Measurements from ENCODE around the gene AKNA. TPM values are rescaled to one million over a fixed set of nuclear protein-coding genes. Genes with fewer than 3 reads are reported as not detected.

Gene AKNA
- polyA plus RNA-seq, 1 of the 3 experiments (the other 2 are of a cell fraction) = 0.84 TPM

- no peak for DNase-seq
- Histone ChIP-seq H3K4me1 (ENCODE audit: control insufficient read depth in 1 of 2, insufficient read depth in 2 of 2, low read depth in 1 of 2, low read length in 1 of 2) (peaks cover under 1 to 26% of the 10 kb centered on the region in 2 experiments; a peak in 2 of 4 replicates), H3F3A (replicated peaks; ENCODE audit: insufficient read depth) (peaks cover 7% of the 10 kb centered on the region), H3K36me3 (replicated peaks in 1 of 2; ENCODE audit: control insufficient read depth in 1 of 2, insufficient read depth in 2 of 2, low read length in 1 of 2) (no peaks in the 10 kb centered on the region), H3K9me3 (no peaks in the 10 kb centered on the region), H3K79me2 (ENCODE audit: insufficient read depth) (no peaks in the 10 kb centered on the region), H3K4me2 (no peak overlapping the region), H3K9ac (no peak overlapping the region), H3K27me3 (ENCODE audit: insufficient read depth) (no peaks in the 10 kb centered on the region), H3K27ac (ENCODE audit: low read depth in 2 of 2, low read length in 1 of 2) (no peak overlapping the region), H2AFZ (ENCODE audit: low read depth) (no peak overlapping the region), H3K4me3 (ENCODE audit: low read depth in 2 of 2, low read length in 1 of 2) (no peak overlapping the region), H3K9me2 (no peaks in the 10 kb centered on the region), H4K20me1 (ENCODE audit: insufficient read depth) (no peaks in the 10 kb centered on the region)
- POLR2A ChIA-PET = no interaction called here
- no peak for TF ChIP-seq USF2 (IDR thresholded peaks at IDR 0.05; ENCODE audit: borderline replicate concordance, low read depth, low read length)
- no peak for TF ChIP-seq CHD2 (IDR thresholded peaks at IDR 0.05; ENCODE audit: low read length, partially characterized antibody)
- TF ChIP-seq FOXM1 (IDR thresholded peaks at IDR 0.05; ENCODE audit: low read depth) = no peak
- CTCF ChIA-PET = interaction anchor here (0.6 to 1.2 kb wide), 4 partner anchors 51 to 1387 kb away, joined by 3 read pairs; no protein-coding TSS in a partner anchor
- WGBS (ENCODE audit: low lambda C conversion rate) = 94% methylated on average over 2 of the region's 2 CpGs
These were observed 3.2 kb upstream of the AKNA start for GRCh38 chr9:114390952-114391351.

GRCh38 chr9:114389612-114390368 lies 2.0 kb upstream of the AKNA start:
- no peak overlapping the region for H3K27ac ChIP-seq (ENCODE audit: low read depth in 2 of 2, low read length in 1 of 2)
- 88% methylated on average over 7 of the region's 7 CpGs for WGBS (ENCODE audit: low lambda C conversion rate)
- no peak overlapping the region for H3K4me3 ChIP-seq (ENCODE audit: low read depth in 2 of 2, low read length in 1 of 2)
- H3K9me2 ChIP-seq = no peaks in the 10 kb centered on the region
- DNase-seq = peak; percentile 58
- H3K9me3 ChIP-seq = no peaks in the 10 kb centered on the region
- no peak overlapping the region for H3K9ac ChIP-seq
- H3K4me1 ChIP-seq (ENCODE audit: control insufficient read depth in 1 of 2, insufficient read depth in 2 of 2, low read depth in 1 of 2, low read length in 1 of 2) = peaks cover 11 to 17% of the 10 kb centered on the region in 2 experiments; a peak in 3 of 4 replicates
- H3K79me2 ChIP-seq (ENCODE audit: insufficient read depth) = no peaks in the 10 kb centered on the region
- CTCF ChIA-PET = interaction anchor here (0.6 to 2.7 kb wide), 4 partner anchors 9 to 710 kb away, joined by 3 to 12 read pairs (median 4); no protein-coding TSS in a partner anchor
- H3K4me2 ChIP-seq = no peak overlapping the region
- no peak overlapping the region for H2AFZ ChIP-seq (ENCODE audit: low read depth)
- H3F3A ChIP-seq (replicated peaks; ENCODE audit: insufficient read depth) = peaks cover 7% of the 10 kb centered on the region
- POLR2A ChIA-PET = no interaction called here
- H4K20me1 ChIP-seq (ENCODE audit: insufficient read depth) = no peaks in the 10 kb centered on the region
- no peaks in the 10 kb centered on the region for H3K27me3 ChIP-seq (ENCODE audit: insufficient read depth)
- H3K36me3 ChIP-seq (replicated peaks in 1 of 2; ENCODE audit: control insufficient read depth in 1 of 2, insufficient read depth in 2 of 2, low read length in 1 of 2) = no peaks in the 10 kb centered on the region
- TF ChIP-seq REST (IDR thresholded peaks at IDR 0.05; ENCODE audit: low read depth, low read length) (no peak), PBX3 (IDR thresholded peaks at IDR 0.05) (no peak), IRF3 (IDR thresholded peaks at IDR 0.05; ENCODE audit: low read depth, low read length) (no peak), SIN3A (IDR thresholded peaks at IDR 0.05; ENCODE audit: borderline replicate concordance, low read depth, low read length) (no peak), FOXJ3 (CRISPR knock-in tag; IDR thresholded peaks at IDR 0.05) (no peak), EZH2phosphoT487 (IDR thresholded peaks at IDR 0.05; ENCODE audit: borderline replicate concordance, low read depth) (no peak), NRF1 (IDR thresholded peaks at IDR 0.05; ENCODE audit: low read depth, low read length) (no peak), GABPA (IDR thresholded peaks at IDR 0.05; ENCODE audit: low read depth) (no peak), POLR2AphosphoS5 (IDR thresholded peaks at IDR 0.05; ENCODE audit: low read depth, low read length) (no peak), MXI1 (IDR thresholded peaks at IDR 0.05; ENCODE audit: low read depth, low read length) (no peak), USF1 (IDR thresholded peaks at IDR 0.05; ENCODE audit: borderline replicate concordance, low read depth) (no peak), JUND (IDR thresholded peaks at IDR 0.05) (no peak), YY1 (IDR thresholded peaks at IDR 0.05; ENCODE audit: low read depth) (no peak), USF2 (IDR thresholded peaks at IDR 0.05; ENCODE audit: borderline replicate concordance, low read depth, low read length) (no peak), RCOR1 (IDR thresholded peaks at IDR 0.05; ENCODE audit: low read length) (no peak), FOXM1 (IDR thresholded peaks at IDR 0.05; ENCODE audit: low read depth) (no peak)
